ENCODE data around the gene ARPIN. TPM values are rescaled to one million over a fixed set of nuclear protein-coding genes. Genes with fewer than 3 reads are reported as not detected.

ARPIN gene
- polyA plus RNA-seq, 1 experiment = 11.8 TPM

- ChIA-PET POLR2A (no interaction called here), CTCF (interaction anchor here (1.0 to 5.1 kb wide), 4 partner anchors 11 to 124 kb away, joined by 3 to 55 read pairs (median 10); no protein-coding TSS in a partner anchor)
- DNase-seq (ENCODE audit: low read depth, low spot score) = no peak
- Histone ChIP-seq H3K27me3 (ENCODE audit: control insufficient read depth, insufficient read depth, low read length) (no peaks in the 10 kb centered on the region), H3K9me3 (ENCODE audit: control insufficient read depth, insufficient read depth, low read length) (no peaks in the 10 kb centered on the region), H3K27ac (ENCODE audit: low read depth, low read length) (no peak overlapping the region), H3K4me3 (ENCODE audit: low read depth, low read length) (no peak overlapping the region)
- TF ChIP-seq, protein P1, sequence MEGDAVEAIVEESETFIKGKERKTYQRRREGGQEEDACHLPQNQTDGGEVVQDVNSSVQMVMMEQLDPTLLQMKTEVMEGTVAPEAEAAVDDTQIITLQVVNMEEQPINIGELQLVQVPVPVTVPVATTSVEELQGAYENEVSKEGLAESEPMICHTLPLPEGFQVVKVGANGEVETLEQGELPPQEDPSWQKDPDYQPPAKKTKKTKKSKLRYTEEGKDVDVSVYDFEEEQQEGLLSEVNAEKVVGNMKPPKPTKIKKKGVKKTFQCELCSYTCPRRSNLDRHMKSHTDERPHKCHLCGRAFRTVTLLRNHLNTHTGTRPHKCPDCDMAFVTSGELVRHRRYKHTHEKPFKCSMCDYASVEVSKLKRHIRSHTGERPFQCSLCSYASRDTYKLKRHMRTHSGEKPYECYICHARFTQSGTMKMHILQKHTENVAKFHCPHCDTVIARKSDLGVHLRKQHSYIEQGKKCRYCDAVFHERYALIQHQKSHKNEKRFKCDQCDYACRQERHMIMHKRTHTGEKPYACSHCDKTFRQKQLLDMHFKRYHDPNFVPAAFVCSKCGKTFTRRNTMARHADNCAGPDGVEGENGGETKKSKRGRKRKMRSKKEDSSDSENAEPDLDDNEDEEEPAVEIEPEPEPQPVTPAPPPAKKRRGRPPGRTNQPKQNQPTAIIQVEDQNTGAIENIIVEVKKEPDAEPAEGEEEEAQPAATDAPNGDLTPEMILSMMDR (IDR thresholded peaks at IDR 0.05; ENCODE audit: low read depth, low read length) = no peak
Measured at GRCh38 chr15:89863918-89864317, 48.8 kb downstream of the ARPIN start.

DNA sequence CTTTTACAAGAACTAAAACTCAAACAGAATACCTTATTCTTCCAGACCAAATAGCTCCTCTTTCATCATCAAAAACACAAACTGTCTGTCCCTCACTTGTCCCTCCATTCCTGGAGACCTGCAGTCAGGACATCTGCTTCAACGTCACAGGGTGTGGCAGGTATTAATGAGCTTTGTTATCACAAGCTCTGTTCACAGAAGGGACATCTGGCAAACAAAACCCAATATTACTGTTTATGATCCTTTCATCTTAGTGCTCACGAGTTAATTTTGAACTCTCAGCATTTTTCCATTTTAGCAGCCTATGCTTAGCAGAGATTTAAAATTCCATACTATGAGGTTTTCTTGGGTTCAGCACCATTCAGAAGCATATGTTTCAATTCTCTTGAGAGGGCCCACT is 51.9 kb downstream of the ARPIN start:
- TF ChIP-seq, protein P1 (IDR thresholded peaks at IDR 0.05; ENCODE audit: low read depth, low read length) = no peak
- no peak overlapping the region for H3K4me3 ChIP-seq (ENCODE audit: low read depth, low read length)
- no peak overlapping the region for H3K27ac ChIP-seq (ENCODE audit: low read depth, low read length)
- no peak for DNase-seq (ENCODE audit: low read depth, low spot score)
- ChIA-PET CTCF (interaction anchor here (0.5 to 1.6 kb wide), 4 partner anchors 11 to 100 kb away, joined by 4 to 13 read pairs (median 4); no protein-coding TSS in a partner anchor), POLR2A (no interaction called here)
- H3K27me3 ChIP-seq (ENCODE audit: control insufficient read depth, insufficient read depth, low read length) = no peaks in the 10 kb centered on the region
- no peaks in the 10 kb centered on the region for H3K9me3 ChIP-seq (ENCODE audit: control insufficient read depth, insufficient read depth, low read length)

GRCh38 chr15:89860431-89860830 is 52.3 kb downstream of the ARPIN start:
- Histone ChIP-seq H3K27me3 (ENCODE audit: control insufficient read depth, insufficient read depth, low read length) (no peaks in the 10 kb centered on the region), H3K27ac (ENCODE audit: low read depth, low read length) (no peak overlapping the region), H3K4me3 (ENCODE audit: low read depth, low read length) (no peak overlapping the region), H3K9me3 (ENCODE audit: control insufficient read depth, insufficient read depth, low read length) (no peaks in the 10 kb centered on the region)
- no peak for DNase-seq (ENCODE audit: low read depth, low spot score)
- CTCF ChIA-PET = interaction anchor here (1.0 to 1.6 kb wide), 3 partner anchors 14 to 99 kb away, joined by 4 to 13 read pairs (median 5); no protein-coding TSS in a partner anchor
- POLR2A ChIA-PET = no interaction called here
- TF ChIP-seq, protein P1 (IDR thresholded peaks at IDR 0.05; ENCODE audit: low read depth, low read length) = no peak

DNA sequence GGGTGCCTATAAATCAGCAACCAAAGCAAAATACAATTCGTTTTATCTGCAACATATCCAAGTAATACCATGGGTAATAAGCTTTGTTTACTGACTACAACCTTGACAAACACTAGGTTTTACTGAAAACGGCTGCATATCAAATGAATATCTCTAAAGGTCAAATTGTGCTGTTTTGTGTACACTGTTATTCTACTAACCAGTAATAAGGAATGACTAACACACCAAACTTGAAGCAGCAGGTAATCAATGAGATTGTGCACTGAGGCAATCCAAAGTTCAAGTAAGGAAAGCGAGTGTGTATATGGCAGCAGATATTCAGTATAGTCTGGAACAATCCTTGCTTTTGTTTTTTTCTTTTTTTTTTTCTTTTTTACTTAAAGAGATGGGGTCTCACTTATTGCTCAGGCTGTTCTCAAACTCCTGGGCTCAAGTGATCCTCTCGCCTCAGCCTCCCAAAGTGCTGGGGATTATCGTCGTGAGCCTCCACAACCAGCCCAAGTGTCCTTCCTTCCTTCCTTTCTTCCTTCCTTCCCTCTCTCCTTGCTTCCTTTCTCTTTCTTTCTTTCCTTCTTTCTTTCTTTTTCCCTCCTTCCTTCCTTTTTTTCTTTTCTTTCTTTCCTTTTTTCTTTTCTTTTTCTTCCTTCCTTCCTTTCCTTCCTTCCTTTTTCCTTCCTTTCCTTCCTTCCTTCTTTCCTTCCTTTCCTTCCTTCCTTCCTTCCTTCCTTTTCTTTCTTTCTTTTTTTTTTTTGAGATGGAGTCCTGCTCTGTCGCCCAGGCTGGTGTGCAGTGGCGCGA is 53.9 kb downstream of the ARPIN start:
- no peak for DNase-seq (ENCODE audit: low read depth, low spot score)
- Histone ChIP-seq H3K27ac (ENCODE audit: low read depth, low read length) (no peak overlapping the region), H3K27me3 (ENCODE audit: control insufficient read depth, insufficient read depth, low read length) (no peaks in the 10 kb centered on the region), H3K4me3 (ENCODE audit: low read depth, low read length) (no peak overlapping the region), H3K9me3 (ENCODE audit: control insufficient read depth, insufficient read depth, low read length) (no peaks in the 10 kb centered on the region)
- TF ChIP-seq, protein P1 (IDR thresholded peaks at IDR 0.05; ENCODE audit: low read depth, low read length) = no peak
- POLR2A ChIA-PET = no interaction called here
- CTCF ChIA-PET = interaction anchor here (0.7 to 1.0 kb wide), 3 partner anchors 16 to 212 kb away, joined by 3 to 5 read pairs (median 3); no protein-coding TSS in a partner anchor

GRCh38 chr15:89857673-89858072 is 55.1 kb downstream of the ARPIN start:
- ChIA-PET CTCF (interaction anchor here (1.3 kb wide), 1 partner anchor 17 kb away, joined by 6 read pairs; no protein-coding TSS in a partner anchor), POLR2A (no interaction called here)
- Histone ChIP-seq H3K4me3 (ENCODE audit: low read depth, low read length) (no peak overlapping the region), H3K9me3 (ENCODE audit: control insufficient read depth, insufficient read depth, low read length) (no peaks in the 10 kb centered on the region), H3K27me3 (ENCODE audit: control insufficient read depth, insufficient read depth, low read length) (no peaks in the 10 kb centered on the region), H3K27ac (ENCODE audit: low read depth, low read length) (no peak overlapping the region)
- DNase-seq (ENCODE audit: low read depth, low spot score) = no peak
- TF ChIP-seq, protein P1 (IDR thresholded peaks at IDR 0.05; ENCODE audit: low read depth, low read length) = no peak
